GM12875 (cell line): ENCODE results near the gene CCDC78.

Source experiments
- H3K4me3 ChIP-seq: one replicate; pipeline ENCODE4 v1.5.1; 2011; ENCODE audit warnings: low read depth, low read length, control low read depth
- CTCF ChIP-seq: IDR thresholded peaks from 2 replicates; pipeline ENCODE4 v1.5.1; 2011; ENCODE audit warnings: low read depth, mild to moderate bottlenecking, control low read depth, inconsistent platforms, low read length, moderate library complexity, borderline replicate concordance; ENCODE audit not compliant: insufficient read depth

Gene CCDC78

GRCh38 chr16:769184-769784, 43.0 kb upstream of the CCDC78 start:
- TF ChIP-seq CTCF: no peak
- no peak overlapping the region for H3K4me3 ChIP-seq

GRCh38 chr16:768428-768827, 42.2 kb upstream of the CCDC78 start:
- no peak for TF ChIP-seq CTCF
- H3K4me3 ChIP-seq: no peak overlapping the region

- TF ChIP-seq CTCF: no peak
- no peak overlapping the region for H3K4me3 ChIP-seq
These were observed 41.5 kb upstream of the CCDC78 start for GRCh38 chr16:767743-768235.

GRCh38 chr16:766820-767640, 40.8 kb upstream of the CCDC78 start:
- TF ChIP-seq CTCF: no peak
- no peak overlapping the region for H3K4me3 ChIP-seq

- no peak for TF ChIP-seq CTCF
- H3K4me3 ChIP-seq: no peak overlapping the region
These were observed 40.0 kb upstream of the CCDC78 start for GRCh38 chr16:766008-766819.

- TF ChIP-seq CTCF: no peak
- H3K4me3 ChIP-seq: no peak overlapping the region
These were observed 39.2 kb upstream of the CCDC78 start for GRCh38 chr16:765488-765865.
